CD4-positive, alpha-beta T cell (primary cell): Measurements from ENCODE around the gene TAS2R10. TPM values are rescaled to one million over a fixed set of nuclear protein-coding genes. Genes with fewer than 3 reads are reported as not detected.

Experiments
- ATAC-seq: fragments of 200-7000 bp; cut with Tn5 transposase; one replicate; pipeline ENCODE4 v1.10.0; 2022; ENCODE audit warnings: mild to moderate bottlenecking; ENCODE audit not compliant: poor library complexity
- CTCF ChIA-PET: fragments of 350-600 bp; sonication (Branson Sonifier 250); formaldehyde crosslinking; loops from one replicate; lab custom pipeline; 2021; ENCODE audit warnings: antibody characterized with exemption, inconsistent platforms; lab: Charles Lee
- POLR2A ChIA-PET: fragments of 350-600 bp; sonication (Branson Sonifier 250); formaldehyde crosslinking; loops from one replicate; lab custom pipeline; 2021; ENCODE audit warnings: antibody characterized with exemption, inconsistent platforms; lab: Charles Lee
- DNase-seq, 14 experiments: peaks; one replicate each; pipeline ENCODE4 v3.0.0-alpha.2; 2013 to 2020; ENCODE audit warnings: mixed read lengths in 2 of 14
- H3K27ac ChIP-seq, 2 donors: one replicate each; pipeline versions ENCODE4 v1.5.1 to v1.7.0; 2013; ENCODE audit warnings: low read length in 2 of 2, low read depth in 1 of 2, mild to moderate bottlenecking in 1 of 2
- H3K27me3 ChIP-seq, 2 experiments: 1 replicate in 1 of 2; 2 replicates in 1 of 2; pipeline versions ENCODE4 v1.6.1 to v1.7.0; 2013; ENCODE audit warnings: low read length in 2 of 2, control low read depth in 1 of 2, mild to moderate bottlenecking in 1 of 2, moderate library complexity in 1 of 2; ENCODE audit not compliant: insufficient read depth in 2 of 2, control insufficient read depth in 1 of 2
- H3K36me3 ChIP-seq: one replicate; pipeline ENCODE4 v1.6.1; 2013; ENCODE audit warnings: low read length, control low read depth; ENCODE audit not compliant: insufficient read depth
- H3K4me1 ChIP-seq: one replicate; pipeline ENCODE4 v1.6.1; 2013; ENCODE audit warnings: low read length, control low read depth; ENCODE audit not compliant: insufficient read depth
- H3K4me3 ChIP-seq: one replicate; pipeline ENCODE4 v1.5.1; 2013; ENCODE audit warnings: mild to moderate bottlenecking, low read length, moderate library complexity
- H3K9me3 ChIP-seq, 2 experiments: 1 replicate in 1 of 2; 2 replicates in 1 of 2; pipeline versions ENCODE4 v1.6.1 to v1.7.0; 2013; ENCODE audit warnings: low read length in 2 of 2, mild to moderate bottlenecking in 2 of 2, control low read depth in 1 of 2, moderate library complexity in 1 of 2; ENCODE audit not compliant: control insufficient read depth in 1 of 2, insufficient read depth in 1 of 2
- H3K27ac Mint-ChIP-seq: one replicate; pipeline ENCODE4 v1.8.0; 2020; ENCODE audit warnings: mixed read lengths
- H3K27me3 Mint-ChIP-seq: one replicate; pipeline ENCODE4 v1.8.0; 2021; ENCODE audit warnings: mixed read lengths
- H3K36me3 Mint-ChIP-seq: one replicate; pipeline ENCODE4 v1.8.0; 2021; ENCODE audit warnings: low read depth, mixed read lengths
- H3K4me1 Mint-ChIP-seq: one replicate; pipeline ENCODE4 v1.8.0; 2021; ENCODE audit warnings: low read depth, mixed read lengths
- H3K4me3 Mint-ChIP-seq: one replicate; pipeline ENCODE4 v1.8.0; 2020; ENCODE audit warnings: mild to moderate bottlenecking, mixed read lengths
- H3K9me3 Mint-ChIP-seq: one replicate; pipeline ENCODE4 v1.8.0; 2020; ENCODE audit warnings: mixed read lengths
- intact Hi-C, 2 experiments: fragments of 100-400 bp; cut with DNase I in 1 of 2; cut with micrococcal nuclease in 1 of 2; formaldehyde crosslinking; loops; one replicate each; pipeline versions ENCODE4 v1.15.1 to v1.9.0; 2023 to 2025; cut with DNase I, micrococcal nuclease
- polyA plus RNA-seq, 2 donors: library from polyadenylated mRNA; unstranded; fragments of 120-200 nt; gene quantifications; one replicate each; pipeline ENCODE4 v1.2.1, GENCODE V29; 2013
- total RNA-seq, 174 experiments: library from RNA in 2 of 174; stranded (reverse) in 2 of 174; gene quantifications; one replicate each; pipeline ENCODE4 v1.2.3 and lab custom pipeline; 2021 to 2026
- TF ChIP-seq, protein P1 (sequence below): fragments of 200-600 bp; IDR thresholded peaks from one replicate; pipeline ENCODE4 v1.8.0; 2022; ENCODE audit warnings: antibody characterized with exemption, mild to moderate bottlenecking

Gene TAS2R10, protein sequence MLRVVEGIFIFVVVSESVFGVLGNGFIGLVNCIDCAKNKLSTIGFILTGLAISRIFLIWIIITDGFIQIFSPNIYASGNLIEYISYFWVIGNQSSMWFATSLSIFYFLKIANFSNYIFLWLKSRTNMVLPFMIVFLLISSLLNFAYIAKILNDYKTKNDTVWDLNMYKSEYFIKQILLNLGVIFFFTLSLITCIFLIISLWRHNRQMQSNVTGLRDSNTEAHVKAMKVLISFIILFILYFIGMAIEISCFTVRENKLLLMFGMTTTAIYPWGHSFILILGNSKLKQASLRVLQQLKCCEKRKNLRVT
- total RNA-seq (not detected), total RNA-seq (lab: John Stamatoyannopoulos, UW) (0 to 0.88 (median 0.08) reads per million in 172 experiments)
- polyA plus RNA-seq (2013, experiment 1 of 2), result 1.3 TPM
- 0.50 TPM for polyA plus RNA-seq (2013, experiment 2 of 2)

DNA sequence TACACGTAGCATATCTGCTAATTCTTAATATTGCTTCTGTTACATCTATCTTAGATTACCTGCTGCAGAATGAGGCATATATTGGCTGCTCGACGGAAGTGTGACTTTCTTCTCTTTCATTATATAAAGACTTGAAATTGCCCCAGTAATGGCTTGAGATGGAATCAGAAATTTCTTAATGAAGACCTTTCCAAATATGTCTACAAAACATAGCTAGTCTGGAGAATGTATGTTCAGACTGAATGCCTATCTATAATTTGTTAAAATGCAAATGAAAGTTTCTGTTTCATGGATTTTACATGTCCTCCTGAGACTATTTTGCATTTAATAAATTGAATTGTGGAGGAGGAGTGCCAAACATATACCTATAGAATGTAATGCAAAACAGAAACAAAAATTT is at the start of gene TAS2R10:
Gene TAS2R10 (minus strand): TSS at position 101 of the 400 bp plus-strand sequence. CDS start 89 bp downstream, at position 12.
- Mint-ChIP-seq H3K9me3 (no peaks in the 10 kb centered on the region), H3K36me3 (no peaks in the 10 kb centered on the region), H3K4me1 (no peaks in the 10 kb centered on the region), H3K4me3 (no peak within 1 kb of the TSS), H3K27me3 (no peaks in the 10 kb centered on the region), H3K27ac (no peak within 1 kb of the TSS)
- Histone ChIP-seq H3K27ac (no peak within 1 kb of the TSS), H3K4me1 (no peaks in the 10 kb centered on the region), H3K9me3 (no peaks in the 10 kb centered on the region), H3K27me3 (no peaks in the 10 kb centered on the region), H3K36me3 (no peaks in the 10 kb centered on the region), H3K4me3 (no peak within 1 kb of the TSS)
- intact Hi-C loops, result no loop called here
- ATAC-seq (no peak), DNase-seq (no peak)
- TF ChIP-seq, protein P1, sequence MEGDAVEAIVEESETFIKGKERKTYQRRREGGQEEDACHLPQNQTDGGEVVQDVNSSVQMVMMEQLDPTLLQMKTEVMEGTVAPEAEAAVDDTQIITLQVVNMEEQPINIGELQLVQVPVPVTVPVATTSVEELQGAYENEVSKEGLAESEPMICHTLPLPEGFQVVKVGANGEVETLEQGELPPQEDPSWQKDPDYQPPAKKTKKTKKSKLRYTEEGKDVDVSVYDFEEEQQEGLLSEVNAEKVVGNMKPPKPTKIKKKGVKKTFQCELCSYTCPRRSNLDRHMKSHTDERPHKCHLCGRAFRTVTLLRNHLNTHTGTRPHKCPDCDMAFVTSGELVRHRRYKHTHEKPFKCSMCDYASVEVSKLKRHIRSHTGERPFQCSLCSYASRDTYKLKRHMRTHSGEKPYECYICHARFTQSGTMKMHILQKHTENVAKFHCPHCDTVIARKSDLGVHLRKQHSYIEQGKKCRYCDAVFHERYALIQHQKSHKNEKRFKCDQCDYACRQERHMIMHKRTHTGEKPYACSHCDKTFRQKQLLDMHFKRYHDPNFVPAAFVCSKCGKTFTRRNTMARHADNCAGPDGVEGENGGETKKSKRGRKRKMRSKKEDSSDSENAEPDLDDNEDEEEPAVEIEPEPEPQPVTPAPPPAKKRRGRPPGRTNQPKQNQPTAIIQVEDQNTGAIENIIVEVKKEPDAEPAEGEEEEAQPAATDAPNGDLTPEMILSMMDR, result no peak
- ChIA-PET CTCF (no interaction called here), POLR2A (no interaction called here)

DNA sequence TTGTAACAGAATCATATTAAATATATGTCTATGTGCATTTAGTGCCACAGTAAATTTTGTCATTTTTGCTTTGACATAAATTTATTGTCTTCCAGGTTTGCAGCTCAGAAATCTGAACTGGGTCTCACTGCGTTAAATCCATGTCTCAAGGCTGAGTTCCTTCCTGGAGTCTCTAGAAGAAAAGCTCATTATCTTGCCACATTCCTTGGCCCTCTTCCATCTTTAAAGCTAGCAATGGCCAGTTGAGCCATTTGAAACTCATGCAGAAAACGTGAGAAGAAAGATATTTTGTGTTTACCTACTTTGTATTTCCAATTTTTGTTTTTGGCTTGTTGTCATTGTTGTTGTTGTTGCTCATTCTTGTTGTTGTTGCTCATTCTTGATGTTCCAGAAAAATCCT is 47.2 kb upstream of the TAS2R10 start:
- no peaks in the 10 kb centered on the region for H3K9me3 ChIP-seq
- Mint-ChIP-seq H3K4me3 (no peak overlapping the region), H3K4me1 (no peaks in the 10 kb centered on the region), H3K9me3 (peaks cover 4% of the 10 kb centered on the region), H3K36me3 (peaks cover 50% of the 10 kb centered on the region), H3K27me3 (no peaks in the 10 kb centered on the region), H3K27ac (no peak overlapping the region)
- peaks cover 9% of the 10 kb centered on the region for H3K36me3 ChIP-seq
- CTCF ChIA-PET, result interaction anchor here (1.2 kb wide), 1 partner anchor 9 kb away, joined by 5 read pairs; no protein-coding TSS in a partner anchor
- intact Hi-C loops, result no loop called here
- ATAC-seq, result no peak
- TF ChIP-seq, protein P1, result no peak
- H3K27ac ChIP-seq, result no peak overlapping the region
- H3K27me3 ChIP-seq, result no peaks in the 10 kb centered on the region
- no peak for DNase-seq
- no peaks in the 10 kb centered on the region for H3K4me1 ChIP-seq
- POLR2A ChIA-PET, result no interaction called here
- no peak overlapping the region for H3K4me3 ChIP-seq

DNA sequence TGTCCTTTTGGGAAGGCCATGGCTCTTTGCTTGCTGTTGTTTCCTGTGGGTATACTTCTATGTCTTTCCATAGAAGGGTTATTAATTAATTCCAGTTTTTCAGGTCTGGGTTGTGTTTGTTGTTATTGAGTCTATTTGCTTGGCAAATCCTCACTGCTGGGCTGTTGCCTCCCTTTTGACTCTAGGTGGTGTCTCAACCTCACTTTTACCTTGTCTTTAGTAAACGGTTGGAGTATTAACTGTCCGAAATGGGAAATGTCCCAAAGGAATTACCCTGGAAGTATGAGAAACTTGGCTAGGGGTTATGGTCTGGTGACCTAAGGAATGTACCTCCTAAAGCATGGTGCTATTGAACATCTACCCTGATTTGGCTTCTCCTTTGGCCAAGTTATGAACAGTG is 41.2 kb upstream of the TAS2R10 start:
- no peak overlapping the region for H3K27ac Mint-ChIP-seq
- no peak overlapping the region for H3K4me3 Mint-ChIP-seq
- ChIA-PET POLR2A (no interaction called here), CTCF (no interaction called here)
- peaks cover 77% of the 10 kb centered on the region for H3K36me3 Mint-ChIP-seq
- no peaks in the 10 kb centered on the region for H3K4me1 Mint-ChIP-seq
- Histone ChIP-seq H3K9me3 (peaks cover 0 to 14% of the 10 kb centered on the region in 2 experiments), H3K4me3 (no peak overlapping the region), H3K27ac (no peak overlapping the region), H3K36me3 (no peaks in the 10 kb centered on the region), H3K4me1 (no peaks in the 10 kb centered on the region), H3K27me3 (no peaks in the 10 kb centered on the region)
- intact Hi-C loops, result no loop called here
- no peaks in the 10 kb centered on the region for H3K27me3 Mint-ChIP-seq
- peaks cover 14% of the 10 kb centered on the region for H3K9me3 Mint-ChIP-seq
- DNase-seq, result no peak
- no peak for ATAC-seq
- TF ChIP-seq, protein P1, result no peak
